K562 (cell line): ENCODE results near the gene SH3BGRL3. TPM values are rescaled to one million over a fixed set of nuclear protein-coding genes. Genes with fewer than 3 reads are reported as not detected.

ENCODE experiments used
- ATAC-seq: fragments of 200-7000 bp; cut with Tn5 transposase; 3 replicates; pipeline ENCODE4 v1.9.1; 2020; ENCODE audit warnings: moderate library complexity
- BruUV-seq: library from RNA; stranded (reverse); fragments of 400-500 nt; replicated peaks from 2 replicates; lab custom pipeline; 2021; lab: Mats Ljungman, UMichigan
- CTCF ChIA-PET: fragments of 300-600 bp; formaldehyde crosslinking; extraction: SDS; loops from one replicate; lab custom pipeline; 2021; ENCODE audit warnings: low intra/inter-chr PET ratio; lab: Yijun Ruan, JAX
- POLR2A ChIA-PET: fragments of 300-600, 350-650 bp; sonication (Branson Sonifier 250); formaldehyde crosslinking; extraction: SDS; loops from one replicate; lab custom pipeline; 2021; ENCODE audit warnings: antibody characterized with exemption, inconsistent platforms; lab: Yijun Ruan, JAX
- DNase-seq, 4 experiments: peaks; one replicate each; pipeline versions ENCODE4 v3.0.0 to v3.0.0-alpha.2; 2011 to 2018; ENCODE audit warnings: low spot score in 3 of 4, mixed read lengths in 3 of 4; ENCODE audit errors: extremely low read depth in 1 of 4
- FAIRE-seq: peaks from 2 replicates; lab custom pipeline; 2011; peaks lifted over from hg19 to GRCh38; lab: Jason Lieb, UNC
- H2AFZ ChIP-seq: 2 replicates; pipeline ENCODE4 v1.6.0; 2011; ENCODE audit warnings: low read depth, low read length, control low read depth, inconsistent platforms
- H3K27ac ChIP-seq: fragments of 200-600 bp; 3 replicates; pipeline ENCODE4 v1.8.0; 2011; ENCODE audit warnings: low read depth, mild to moderate bottlenecking, control low read depth, inconsistent platforms, low read length, moderate library complexity, mixed read lengths; ENCODE audit errors: extremely low read depth
- H3K27me3 ChIP-seq, 2 experiments: fragments of 300-600 bp in 1 of 2; 2 replicates in 1 of 2; 3 replicates in 1 of 2; pipeline versions ENCODE4 v1.6.0 to v1.8.0; 2011; ENCODE audit warnings: inconsistent platforms in 2 of 2, low read length in 2 of 2, mild to moderate bottlenecking in 1 of 2, mixed read lengths in 1 of 2, moderate library complexity in 1 of 2; ENCODE audit not compliant: control insufficient read depth in 2 of 2, insufficient read depth in 2 of 2
- H3K36me3 ChIP-seq: fragments of 300-600 bp; 3 replicates; pipeline ENCODE4 v1.8.0; 2011; ENCODE audit warnings: mild to moderate bottlenecking, low read length, inconsistent platforms; ENCODE audit not compliant: control insufficient read depth, insufficient read depth
- H3K4me1 ChIP-seq, 2 experiments: fragments of 200-600 bp in 1 of 2; replicated peaks in 1 of 2; 2 replicates in 1 of 2; 3 replicates in 1 of 2; pipeline versions ENCODE4 v1.5.1 to v1.8.0; 2011; ENCODE audit warnings: inconsistent platforms in 2 of 2, low read length in 2 of 2, mild to moderate bottlenecking in 1 of 2, mixed read lengths in 1 of 2, moderate library complexity in 1 of 2; ENCODE audit not compliant: control insufficient read depth in 2 of 2, insufficient read depth in 2 of 2
- H3K4me2 ChIP-seq: 2 replicates; pipeline ENCODE4 v1.6.1; 2011; ENCODE audit warnings: low read length, control low read depth, inconsistent platforms, mixed read lengths; ENCODE audit not compliant: insufficient read depth
- H3K4me3 ChIP-seq: fragments of 200-600 bp; sonication (generic), shearing (Covaris generic); 2 replicates; pipeline ENCODE4 v1.5.1; 2016; ENCODE audit warnings: control low read depth, inconsistent platforms
- H3K79me2 ChIP-seq: fragments of 200-600 bp; 3 replicates; pipeline ENCODE4 v1.8.0; 2011; ENCODE audit warnings: low read length, inconsistent platforms; ENCODE audit not compliant: control insufficient read depth, insufficient read depth
- H3K9ac ChIP-seq, 2 experiments: 2 replicates each; pipeline versions ENCODE4 v1.6.0 to v1.6.1; 2011; ENCODE audit warnings: low read depth in 2 of 2, low read length in 2 of 2, control low read depth in 1 of 2, inconsistent platforms in 1 of 2, mild to moderate bottlenecking in 1 of 2, mixed read lengths in 1 of 2; ENCODE audit not compliant: insufficient read depth in 1 of 2
- H3K9me1 ChIP-seq: one replicate; pipeline ENCODE4 v1.6.0; 2011; ENCODE audit warnings: inconsistent platforms, mild to moderate bottlenecking, low read length, moderate library complexity; ENCODE audit not compliant: control insufficient read depth, insufficient read depth
- H3K9me3 ChIP-seq: replicated peaks from 2 replicates; pipeline ENCODE4 v1.5.1; 2011; ENCODE audit warnings: low read depth, low read length, inconsistent platforms; ENCODE audit not compliant: control insufficient read depth, insufficient read depth
- H4K20me1 ChIP-seq: replicated peaks from 2 replicates; pipeline ENCODE4 v1.6.1; 2011; ENCODE audit warnings: low read length, inconsistent platforms, mixed read lengths; ENCODE audit not compliant: control insufficient read depth, insufficient read depth
- ADNP ChIP-seq: fragments of 200-800 bp; sonication (Bioruptor generic); IDR thresholded peaks from 2 replicates; pipeline ENCODE4 v1.6.1; 2016; ENCODE audit warnings: missing genetic modification characterization, missing compliant biosample characterization
- WGBS: fragments of 100-300 bp; shearing (Covaris generic); methylation state at CpG from one replicate; pipeline ENCODE4 v1.1.6; 2016; ENCODE audit warnings: low coverage, mixed read lengths; ENCODE audit not compliant: insufficient coverage; ENCODE audit errors: missing lambda C conversion rate; 5-methylcytosine and 5-hydroxymethylcytosine counted together
- in situ Hi-C: fragments of 300-500 bp; cut with MboI; formaldehyde crosslinking; loops from 4 replicates; pipeline ENCODE4 v1.15.0; 2018; ENCODE audit warnings: inconsistent platforms, mixed read lengths
- intact Hi-C: fragments of 100-400 bp; cut with micrococcal nuclease; formaldehyde crosslinking; loops from 2 replicates; pipeline ENCODE4 v1.14.2; 2022
- polyA plus RNA-seq, 8 experiments: library from polyadenylated mRNA; depleted of rRNA in 4 of 8; stranded (reverse) in 5 of 8; unstranded in 3 of 8; fragments of >200 nt; fragmentation: Nextera tagmentation in 2 of 8; fragmentation: Illumina TruSeq in 1 of 8; extraction: Ambion mirVana in 2 of 8; extraction: Trizol in 1 of 8; gene quantifications; 2 replicates each; pipeline versions ENCODE4 v1.2.1 to v1.2.3, GENCODE V29; 2011 to 2014; ENCODE audit warnings: inconsistent platforms in 1 of 8, missing spikeins in 1 of 8
- total RNA-seq, 7 experiments: library from RNA; depleted of rRNA in 6 of 7; stranded (reverse); fragments of >200 nt in 6 of 7; fragmentation: Illumina TruSeq in 2 of 7; extraction: Trizol in 2 of 7; gene quantifications; 2 replicates each; pipeline versions ENCODE4 v1.2.1 to v1.2.3, GENCODE V29; 2011 to 2021; ENCODE audit warnings: low replicate concordance in 1 of 7
- TF ChIP-seq, protein P1 (sequence below): fragments of 450-650 bp; IDR thresholded peaks from 2 replicates; pipeline ENCODE4 v1.6.1; 2016; ENCODE audit warnings: low read depth
- TF ChIP-seq, protein P2 (sequence below), 2 experiments: fragments of 450-650 bp; IDR thresholded peaks; 2 replicates each; pipeline ENCODE4 v1.6.1; 2016

Gene SH3BGRL3
- total and polyA plus RNA-seq, 9 of the 15 experiments (the other 6 are each of a cell fraction or from before 2014, with no cell fraction given) = 30.3 to 140 (median 54.2) TPM

DNA sequence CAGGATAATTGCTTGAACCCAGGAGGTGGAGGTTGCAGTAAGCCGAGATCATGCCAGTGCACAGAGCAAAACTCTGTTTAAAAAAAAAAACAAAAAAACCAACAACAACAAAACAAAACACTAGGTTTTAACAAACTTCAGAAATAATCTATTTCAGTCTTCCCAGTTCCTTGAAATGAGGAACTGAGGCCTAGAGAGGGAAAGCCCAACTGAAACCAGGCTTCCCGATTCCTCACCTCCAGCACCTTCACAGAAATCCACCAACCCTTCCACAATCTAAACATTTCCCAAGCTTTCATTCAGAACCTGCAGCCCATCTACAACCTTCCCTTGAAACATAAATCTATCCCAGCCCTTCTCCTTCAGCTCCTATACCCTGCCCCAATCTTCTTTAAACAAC is 37.3 kb downstream of the SH3BGRL3 start:
- peak overlapping the region; percentile 21; the same call in 1 of the 2 replicates for H3K4me3 ChIP-seq
- no TSS peak for BruUV-seq
- H2AFZ ChIP-seq = peak overlapping the region; percentile 79
- in situ Hi-C loops (no loop called here), intact Hi-C loops (no loop called here)
- peaks cover 2% of the 10 kb centered on the region; the same call in 1 of the 3 replicates for H3K79me2 ChIP-seq
- ChIA-PET CTCF (interaction anchor here (0.5 kb wide), 1 partner anchor 211 kb away, joined by 3 read pairs; no protein-coding TSS in a partner anchor), POLR2A (interaction anchor here (0.8 to 2.5 kb wide), 9 partner anchors 10 to 99 kb away, joined by 3 to 13 read pairs (median 4); partner anchors contain the start of gene UBXN11)
- H3K36me3 ChIP-seq = peaks cover 6% of the 10 kb centered on the region; the same call in 2 of the 3 replicates
- H3K9ac ChIP-seq = peak overlapping the region; percentile 48 to 87; a peak in 3 of 4 replicates
- peaks cover 57% of the 10 kb centered on the region in 2 experiments for H3K4me1 ChIP-seq
- no peaks in the 10 kb centered on the region for H3K27me3 ChIP-seq
- no peaks in the 10 kb centered on the region for H3K9me1 ChIP-seq
- H3K27ac ChIP-seq = peak overlapping the region; percentile 68
- no peaks in the 10 kb centered on the region for H4K20me1 ChIP-seq
- DNase-seq (no peak), FAIRE-seq (no peak), ATAC-seq (no peak)
- H3K4me2 ChIP-seq = peak overlapping the region; percentile 80
- WGBS = 53% methylated on average over 2 of the region's 2 CpGs
- H3K9me3 ChIP-seq = no peaks in the 10 kb centered on the region
- peak; percentile 6; the same call in 1 of the 2 replicates for TF ChIP-seq ADNP (tag)
- TF ChIP-seq, protein P1, sequence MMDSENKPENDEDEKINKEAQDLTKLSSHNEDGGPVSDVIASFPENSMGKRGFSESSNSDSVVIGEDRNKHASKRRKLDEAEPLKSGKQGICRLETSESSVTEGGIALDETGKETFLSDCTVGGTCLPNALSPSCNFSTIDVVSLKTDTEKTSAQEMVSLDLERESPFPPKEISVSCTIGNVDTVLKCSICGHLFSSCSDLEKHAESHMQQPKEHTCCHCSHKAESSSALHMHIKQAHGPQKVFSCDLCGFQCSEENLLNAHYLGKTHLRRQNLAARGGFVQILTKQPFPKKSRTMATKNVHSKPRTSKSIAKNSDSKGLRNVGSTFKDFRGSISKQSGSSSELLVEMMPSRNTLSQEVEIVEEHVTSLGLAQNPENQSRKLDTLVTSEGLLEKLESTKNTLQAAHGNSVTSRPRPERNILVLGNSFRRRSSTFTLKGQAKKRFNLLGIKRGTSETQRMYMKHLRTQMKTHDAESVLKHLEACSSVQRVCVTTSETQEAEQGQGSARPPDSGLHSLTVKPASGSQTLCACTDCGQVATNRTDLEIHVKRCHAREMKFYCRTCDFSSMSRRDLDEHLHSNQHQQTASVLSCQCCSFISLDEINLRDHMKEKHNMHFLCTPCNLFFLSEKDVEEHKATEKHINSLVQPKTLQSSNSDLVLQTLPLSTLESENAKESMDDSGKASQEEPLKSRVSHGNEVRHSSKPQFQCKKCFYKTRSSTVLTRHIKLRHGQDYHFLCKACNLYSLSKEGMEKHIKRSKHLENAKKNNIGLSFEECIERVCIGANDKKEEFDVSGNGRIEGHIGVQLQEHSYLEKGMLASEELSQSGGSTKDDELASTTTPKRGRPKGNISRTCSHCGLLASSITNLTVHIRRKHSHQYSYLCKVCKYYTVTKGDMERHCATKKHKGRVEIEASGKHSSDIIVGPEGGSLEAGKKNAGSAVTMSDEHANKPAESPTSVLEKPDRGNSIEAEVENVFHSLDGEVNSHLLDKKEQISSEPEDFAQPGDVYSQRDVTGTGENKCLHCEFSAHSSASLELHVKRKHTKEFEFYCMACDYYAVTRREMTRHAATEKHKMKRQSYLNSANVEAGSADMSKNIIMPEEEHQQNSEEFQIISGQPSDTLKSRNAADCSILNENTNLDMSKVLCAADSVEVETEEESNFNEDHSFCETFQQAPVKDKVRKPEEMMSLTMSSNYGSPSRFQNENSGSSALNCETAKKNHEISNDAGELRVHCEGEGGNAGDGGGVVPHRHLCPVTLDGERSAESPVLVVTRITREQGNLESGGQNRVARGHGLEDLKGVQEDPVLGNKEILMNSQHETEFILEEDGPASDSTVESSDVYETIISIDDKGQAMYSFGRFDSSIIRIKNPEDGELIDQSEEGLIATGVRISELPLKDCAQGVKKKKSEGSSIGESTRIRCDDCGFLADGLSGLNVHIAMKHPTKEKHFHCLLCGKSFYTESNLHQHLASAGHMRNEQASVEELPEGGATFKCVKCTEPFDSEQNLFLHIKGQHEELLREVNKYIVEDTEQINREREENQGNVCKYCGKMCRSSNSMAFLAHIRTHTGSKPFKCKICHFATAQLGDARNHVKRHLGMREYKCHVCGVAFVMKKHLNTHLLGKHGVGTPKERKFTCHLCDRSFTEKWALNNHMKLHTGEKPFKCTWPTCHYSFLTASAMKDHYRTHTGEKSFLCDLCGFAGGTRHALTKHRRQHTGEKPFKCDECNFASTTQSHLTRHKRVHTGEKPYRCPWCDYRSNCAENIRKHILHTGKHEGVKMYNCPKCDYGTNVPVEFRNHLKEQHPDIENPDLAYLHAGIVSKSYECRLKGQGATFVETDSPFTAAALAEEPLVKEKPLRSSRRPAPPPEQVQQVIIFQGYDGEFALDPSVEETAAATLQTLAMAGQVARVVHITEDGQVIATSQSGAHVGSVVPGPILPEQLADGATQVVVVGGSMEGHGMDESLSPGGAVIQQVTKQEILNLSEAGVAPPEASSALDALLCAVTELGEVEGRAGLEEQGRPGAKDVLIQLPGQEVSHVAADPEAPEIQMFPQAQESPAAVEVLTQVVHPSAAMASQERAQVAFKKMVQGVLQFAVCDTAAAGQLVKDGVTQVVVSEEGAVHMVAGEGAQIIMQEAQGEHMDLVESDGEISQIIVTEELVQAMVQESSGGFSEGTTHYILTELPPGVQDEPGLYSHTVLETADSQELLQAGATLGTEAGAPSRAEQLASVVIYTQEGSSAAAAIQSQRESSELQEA = no peak
- TF ChIP-seq, protein P2, sequence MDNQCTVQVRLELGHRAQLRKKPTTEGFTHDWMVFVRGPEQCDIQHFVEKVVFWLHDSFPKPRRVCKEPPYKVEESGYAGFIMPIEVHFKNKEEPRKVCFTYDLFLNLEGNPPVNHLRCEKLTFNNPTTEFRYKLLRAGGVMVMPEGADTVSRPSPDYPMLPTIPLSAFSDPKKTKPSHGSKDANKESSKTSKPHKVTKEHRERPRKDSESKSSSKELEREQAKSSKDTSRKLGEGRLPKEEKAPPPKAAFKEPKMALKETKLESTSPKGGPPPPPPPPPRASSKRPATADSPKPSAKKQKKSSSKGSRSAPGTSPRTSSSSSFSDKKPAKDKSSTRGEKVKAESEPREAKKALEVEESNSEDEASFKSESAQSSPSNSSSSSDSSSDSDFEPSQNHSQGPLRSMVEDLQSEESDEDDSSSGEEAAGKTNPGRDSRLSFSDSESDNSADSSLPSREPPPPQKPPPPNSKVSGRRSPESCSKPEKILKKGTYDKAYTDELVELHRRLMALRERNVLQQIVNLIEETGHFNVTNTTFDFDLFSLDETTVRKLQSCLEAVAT (IDR thresholded peaks at IDR 0.05) = 0 out of 4 replicates have a peak, but pooled peaks of 1 of the 2 experiments have one; percentile 8
